HG03064 (cell line): ENCODE results near the gene SULT1C3.
"Not testable (repeated sequence)": the region's sequence is repeated elsewhere in the genome, so short reads cannot be mapped to it uniquely, and the experiment has no call there.

Source experiments
- ATAC-seq: cut with Tn5 transposase; IDR thresholded peaks from one replicate; pipeline ENCODE4 v1.9.1; 2021; ENCODE audit warnings: low read depth; ENCODE audit not compliant: unreplicated experiment

The SULT1C3 gene

GRCh38 chr2:108243566-108243965 is 3.8 kb downstream of the SULT1C3 start:
- ATAC-seq: no peak

GRCh38 chr2:108244667-108245414 is 5.1 kb downstream of the SULT1C3 start:
- ATAC-seq: no peak

DNA sequence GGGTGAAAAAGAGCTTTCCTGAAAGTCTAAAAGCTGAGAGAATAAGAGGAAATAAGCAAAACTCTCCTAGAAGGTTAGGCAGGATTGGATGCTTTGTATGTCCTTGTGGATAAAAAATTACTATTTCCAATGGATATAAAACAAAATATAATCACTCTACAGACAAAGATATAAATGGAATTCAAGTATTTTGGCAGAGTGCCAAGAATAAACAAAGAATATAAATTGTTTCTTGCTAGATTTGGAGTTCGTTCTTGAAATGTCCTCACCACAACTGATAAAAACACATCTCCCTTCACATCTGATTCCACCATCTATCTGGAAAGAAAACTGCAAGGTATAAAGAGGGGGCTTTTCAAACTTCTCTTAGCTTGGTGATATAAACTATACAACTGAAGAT is 13.3 kb downstream of the SULT1C3 start:
- ATAC-seq: no peak

DNA sequence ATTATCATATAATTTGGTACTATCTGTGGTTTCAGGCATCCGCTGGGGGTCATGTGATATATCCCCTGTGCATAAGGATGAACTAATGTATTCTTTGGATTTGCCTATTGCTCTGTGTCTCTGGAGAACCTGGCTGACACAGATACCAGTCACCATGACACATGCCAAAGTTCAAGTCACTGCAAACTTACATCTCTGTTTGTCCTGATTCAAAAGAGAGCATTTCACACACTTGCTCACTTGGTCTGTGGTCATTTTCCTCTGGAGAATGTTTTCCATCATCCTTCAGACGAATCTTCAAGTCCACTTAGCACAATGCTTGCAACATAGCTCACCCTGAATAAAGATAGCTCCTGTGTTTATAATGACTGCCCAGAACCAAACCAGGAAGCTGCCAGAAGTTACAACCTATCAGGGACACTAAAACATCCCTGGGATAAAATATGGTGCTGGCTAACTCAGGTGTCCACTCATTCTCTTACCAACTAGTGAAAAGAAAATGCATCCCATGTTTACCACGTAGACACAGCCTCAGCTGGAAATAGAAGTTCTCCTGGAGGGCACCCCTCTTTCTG is 18.1 kb downstream of the SULT1C3 start:
- ATAC-seq: no peak

DNA sequence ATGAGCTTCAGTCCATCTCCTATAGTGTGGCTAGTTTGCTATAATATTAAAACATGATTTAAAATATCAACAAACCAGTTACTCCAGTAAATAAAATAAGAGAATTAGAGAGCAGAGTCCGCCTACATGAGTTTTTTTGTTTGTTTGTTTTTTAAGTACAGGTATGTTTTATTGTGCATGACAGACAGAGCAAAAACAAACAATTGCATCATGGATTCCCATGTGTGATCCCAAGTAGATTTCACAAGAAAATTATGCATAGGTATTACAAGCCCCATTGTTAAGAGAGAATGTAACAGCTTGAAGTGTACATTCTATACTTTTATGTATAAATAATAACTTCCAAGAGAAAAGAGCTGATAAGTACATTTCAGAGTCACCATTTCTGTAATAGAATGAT is 21.0 kb downstream of the SULT1C3 start:
- no peak for ATAC-seq

DNA sequence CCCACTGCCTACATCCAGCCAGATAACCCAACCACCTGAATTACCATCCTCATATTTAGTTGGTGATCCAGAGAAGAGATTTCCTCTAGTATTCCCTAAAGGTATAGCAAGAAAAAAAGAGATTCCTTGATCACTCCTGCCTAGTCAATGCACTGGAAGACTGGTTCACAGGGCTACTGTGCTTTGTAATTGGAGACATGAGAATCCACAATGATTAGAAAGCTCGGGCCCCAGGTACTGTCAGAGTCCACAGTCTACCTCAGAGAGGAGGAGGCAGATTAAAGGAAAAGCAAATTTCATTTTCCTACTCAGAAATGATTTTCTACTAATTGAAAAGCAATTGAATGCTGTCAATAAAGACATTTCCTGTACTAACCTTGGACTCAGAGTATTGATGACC is 22.3 kb downstream of the SULT1C3 start:
- no peak for ATAC-seq

GRCh38 chr2:108263401-108263800 is 23.6 kb downstream of the SULT1C3 start:
- no peak for ATAC-seq

GRCh38 chr2:108266218-108266617 is 26.4 kb downstream of the SULT1C3 start:
- ATAC-seq: no peak

GRCh38 chr2:108267101-108267500 is 27.3 kb downstream of the SULT1C3 start:
- no peak for ATAC-seq

DNA sequence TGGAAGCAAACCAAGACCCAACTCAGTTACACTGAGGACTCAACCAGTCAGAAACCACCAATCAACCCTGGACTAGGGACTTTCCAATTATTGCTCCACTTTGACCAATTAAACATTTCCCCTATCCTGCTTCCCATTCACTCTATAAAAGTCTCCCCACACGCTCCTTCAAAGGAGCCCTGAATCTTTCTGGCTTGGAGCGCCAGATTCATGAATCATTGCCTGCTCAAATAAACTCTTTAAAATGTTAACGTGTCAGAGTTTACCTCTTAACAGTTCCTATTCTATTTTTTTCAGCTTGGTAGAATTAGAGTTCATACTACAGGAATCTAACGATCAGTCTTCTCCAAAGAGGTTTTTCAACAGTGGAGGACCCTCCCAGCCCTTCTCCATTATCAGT is 28.2 kb downstream of the SULT1C3 start:
- ATAC-seq: no peak

DNA sequence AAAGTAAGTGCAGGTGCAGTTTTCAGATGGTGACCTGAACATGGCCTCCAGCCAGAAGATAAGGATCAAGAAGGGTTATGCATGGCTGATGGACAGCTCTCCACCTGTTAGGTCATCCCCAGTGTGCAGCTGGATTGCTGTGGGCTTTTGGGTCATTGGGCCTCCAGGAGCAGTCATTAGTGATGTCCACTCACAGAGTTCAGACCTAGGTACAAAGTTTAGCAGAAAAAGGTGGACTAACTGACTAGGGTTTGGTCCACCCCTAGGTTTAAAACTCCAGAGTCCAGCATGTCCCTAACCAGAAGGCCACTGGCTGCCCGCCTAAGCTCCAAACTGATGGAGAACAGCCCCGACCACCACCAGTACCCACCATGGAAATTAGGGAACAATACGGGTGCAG is 30.6 kb downstream of the SULT1C3 start:
- no peak for ATAC-seq

DNA sequence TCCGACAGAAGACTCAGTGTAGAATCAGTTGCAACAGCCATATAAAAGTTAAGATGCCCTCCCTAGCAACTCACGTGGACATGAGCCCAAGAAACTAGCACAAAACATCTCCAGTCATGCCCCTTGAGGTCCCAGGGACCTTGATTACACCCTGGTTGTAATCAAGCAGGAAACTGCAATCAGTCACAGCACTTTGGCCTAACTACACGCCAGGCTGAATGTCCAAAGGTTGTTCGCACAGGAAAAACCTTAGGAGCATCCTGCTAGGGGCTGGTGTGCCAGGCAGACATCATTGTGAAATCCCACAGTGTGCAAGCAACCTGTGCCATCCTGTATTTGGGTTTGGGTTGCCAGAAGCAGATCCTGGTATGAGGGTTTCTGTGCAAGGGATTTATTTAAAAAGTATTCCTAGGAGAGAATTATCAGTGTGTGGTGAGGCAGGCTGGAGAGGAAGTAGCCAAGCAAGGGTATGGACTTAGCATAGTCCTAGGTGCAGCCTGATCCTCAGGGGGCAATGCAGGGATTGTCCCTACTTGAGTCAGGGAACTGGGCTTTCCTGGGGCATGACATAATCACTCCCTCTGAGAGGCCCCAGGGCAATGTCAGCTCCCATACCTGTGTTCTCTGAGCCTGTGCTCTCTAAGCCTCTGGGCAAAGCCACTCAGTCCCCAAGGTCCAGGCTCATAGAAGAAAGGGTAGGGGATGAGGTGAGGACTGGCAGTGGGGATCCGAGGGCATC is 31.2 kb downstream of the SULT1C3 start:
- no peak for ATAC-seq

DNA sequence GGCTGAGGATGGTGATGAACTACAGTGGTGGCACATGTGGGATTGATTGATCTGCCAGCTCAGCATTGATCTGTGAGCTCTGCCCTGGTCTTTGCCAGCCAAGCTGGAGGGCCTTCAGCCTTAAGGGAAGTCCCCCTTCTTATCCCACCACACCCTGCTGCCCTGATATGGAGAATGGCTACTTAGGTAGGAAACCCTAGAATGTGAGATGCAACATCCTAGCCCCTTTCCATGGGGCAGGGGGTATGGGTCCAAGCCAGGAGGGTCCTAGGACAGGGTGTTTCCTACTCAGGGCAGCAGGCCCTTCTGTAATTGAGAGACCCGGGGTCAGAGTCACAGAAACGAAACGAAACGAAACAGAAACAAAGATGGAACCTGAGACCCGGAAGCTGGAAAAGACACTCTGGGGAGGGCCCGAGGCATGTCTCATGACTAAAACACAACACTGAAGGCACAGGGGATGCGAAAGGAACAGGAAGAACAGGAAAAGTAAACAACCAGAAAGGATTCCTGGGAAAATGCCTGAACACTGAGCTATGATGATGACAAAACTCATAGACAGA is 32.0 kb downstream of the SULT1C3 start:
- no peak for ATAC-seq

DNA sequence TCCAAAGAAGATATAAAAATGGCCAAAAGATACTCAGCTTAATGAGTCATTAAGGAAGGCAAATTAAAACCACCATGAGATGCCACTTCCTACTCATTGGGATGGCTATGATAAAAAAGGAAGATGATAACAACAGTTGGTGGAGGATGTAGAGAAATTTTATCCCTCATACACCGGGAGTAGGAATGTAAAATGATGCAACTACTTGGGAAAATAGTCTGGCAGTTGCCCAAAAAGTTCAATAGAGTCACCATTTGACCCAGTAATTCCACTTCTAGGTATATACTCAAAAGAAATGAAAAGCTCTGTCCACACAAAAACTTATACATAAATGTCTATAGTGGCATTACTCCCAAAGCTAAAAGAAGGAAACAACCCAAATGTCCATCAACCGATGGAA is 38.9 kb downstream of the SULT1C3 start:
- ATAC-seq: no peak

DNA sequence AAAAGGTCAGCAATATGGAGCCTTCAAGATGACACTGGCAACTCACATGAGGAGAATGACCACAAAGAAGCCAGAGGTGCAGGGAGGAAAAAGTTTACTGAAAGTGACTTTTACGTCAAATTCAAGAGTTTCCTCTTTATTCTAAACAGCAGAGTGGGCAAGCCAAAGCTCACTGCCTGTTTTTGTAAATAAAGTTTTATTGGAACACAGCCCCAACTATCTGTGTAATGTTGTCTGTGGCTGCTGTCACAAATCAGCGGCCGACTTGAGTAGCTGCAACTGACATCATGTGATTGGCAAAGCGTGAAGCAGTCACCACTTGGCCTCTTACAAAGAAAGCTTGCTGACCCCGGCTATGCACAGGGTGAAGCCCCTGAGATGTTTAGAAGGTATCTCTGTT is 39.7 kb downstream of the SULT1C3 start:
- ATAC-seq: no peak

- no peak for ATAC-seq
Measured at GRCh38 chr2:108280466-108280865, 40.7 kb downstream of the SULT1C3 start.

GRCh38 chr2:108284566-108284965 is 44.8 kb downstream of the SULT1C3 start:
- ATAC-seq: not testable (repeated sequence)

DNA sequence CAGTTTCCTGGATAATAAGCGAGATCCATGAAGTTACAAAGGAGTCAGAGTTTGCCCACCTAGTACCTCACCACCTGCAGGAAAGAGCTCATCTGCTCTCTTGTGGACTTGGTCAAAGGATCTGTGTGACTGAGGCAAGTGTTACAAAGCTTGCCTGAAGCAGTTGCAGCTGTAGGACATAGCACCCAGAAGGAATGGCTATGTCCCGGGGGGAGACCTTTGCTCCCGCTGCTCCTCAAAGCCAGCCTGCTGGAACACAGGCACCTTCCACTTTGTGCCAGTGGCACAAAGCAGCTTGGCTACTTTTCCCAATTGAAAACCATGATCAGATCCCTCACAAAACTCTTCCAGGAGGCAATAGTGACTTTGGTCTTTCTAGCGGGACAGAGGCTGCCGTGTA is 45.8 kb downstream of the SULT1C3 start:
- no peak for ATAC-seq

DNA sequence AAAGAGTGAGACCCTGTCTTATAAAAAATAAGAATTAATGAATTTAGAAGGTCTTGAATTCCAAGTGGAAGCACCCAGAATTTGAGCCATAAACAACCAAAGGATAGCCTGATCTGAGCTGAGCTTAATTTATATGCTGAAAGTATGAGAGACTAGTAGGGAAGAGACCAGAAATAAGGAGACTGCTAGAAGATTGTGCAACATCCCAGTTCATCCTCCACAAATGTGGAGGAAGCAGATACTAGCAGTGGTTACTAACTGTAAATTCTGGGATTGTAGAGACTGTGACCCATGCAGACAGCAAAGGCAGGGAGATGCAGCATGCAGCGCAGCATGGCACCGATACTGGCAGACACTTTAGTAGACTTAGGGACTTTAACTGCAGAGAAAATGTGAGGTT is 47.4 kb downstream of the SULT1C3 start:
- ATAC-seq: no peak

- ATAC-seq: no peak
Measured at GRCh38 chr2:108288534-108289106, 48.9 kb downstream of the SULT1C3 start, which contains the start of gene SULT1C2. Gene SULT1C2 (plus strand): TSS chr2:108288895. CDS start chr2:108293668, 4,773 bp downstream.

- ATAC-seq: no peak
Measured at GRCh38 chr2:108293850-108294249, 54.1 kb downstream of the SULT1C3 start.
